ENCODE results near the gene GATB.
"Not testable (repeated sequence)": the region's sequence is repeated elsewhere in the genome, so short reads cannot be mapped to it uniquely, and the experiment has no call there.

The GATB gene

DNA sequence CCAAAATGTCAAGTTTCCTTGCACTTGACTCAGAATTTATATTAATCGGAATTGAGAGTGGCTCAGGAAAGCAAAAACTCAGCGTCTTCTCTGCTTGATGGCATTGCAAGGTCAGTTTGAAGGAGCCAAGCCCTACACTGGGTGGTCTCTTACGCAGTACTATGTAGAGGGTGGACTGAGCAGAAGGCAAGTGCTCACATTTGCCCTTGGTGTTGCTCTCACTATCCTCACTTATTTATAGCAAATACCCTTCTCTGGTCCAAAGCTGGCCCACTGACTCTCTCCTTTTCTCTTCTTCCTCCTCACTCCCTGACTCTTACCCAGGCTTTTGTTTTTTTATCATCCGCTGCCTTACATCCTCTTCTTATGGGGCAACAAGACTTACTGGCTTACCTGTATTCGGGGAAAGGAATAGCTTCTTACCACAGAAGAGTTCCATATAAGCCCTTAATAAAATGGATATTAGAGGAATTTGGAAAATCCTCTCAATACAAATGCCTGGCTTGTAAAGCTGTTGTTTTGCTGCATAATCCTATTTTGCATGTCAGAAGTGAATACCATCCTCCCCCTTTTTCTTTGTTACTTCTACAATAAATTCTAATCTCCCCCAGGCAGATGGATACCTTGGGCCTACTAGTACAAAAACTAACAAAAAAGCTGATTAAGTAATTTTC lies 24.8 kb upstream of the GATB start:
- DNase-seq (ENCODE audit: low read depth, low spot score) = no peak

- no peak for DNase-seq (ENCODE audit: low read depth, low spot score)
Measured at GRCh38 chr4:151784706-151785105, 23.9 kb upstream of the GATB start.

DNA sequence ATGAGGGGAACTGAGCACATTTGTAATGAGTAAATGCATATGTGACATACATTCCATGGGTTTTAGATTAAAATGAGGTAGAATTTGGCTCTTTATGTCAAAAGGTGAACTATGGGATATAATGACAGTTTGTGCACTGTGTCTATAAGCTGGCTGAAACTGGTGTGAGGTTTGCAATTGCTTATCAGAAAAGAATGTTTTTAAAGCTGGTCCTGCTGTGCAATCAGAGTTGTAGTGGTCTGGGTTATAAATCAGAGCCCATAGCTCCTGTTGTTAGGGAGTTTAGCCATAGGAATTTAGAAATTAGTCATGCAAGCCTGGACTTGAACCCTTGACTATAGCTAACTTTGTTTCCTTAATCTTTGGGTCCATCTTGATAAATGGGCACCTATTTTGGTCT lies 23.1 kb upstream of the GATB start:
- no peak for DNase-seq (ENCODE audit: low read depth, low spot score)

DNA sequence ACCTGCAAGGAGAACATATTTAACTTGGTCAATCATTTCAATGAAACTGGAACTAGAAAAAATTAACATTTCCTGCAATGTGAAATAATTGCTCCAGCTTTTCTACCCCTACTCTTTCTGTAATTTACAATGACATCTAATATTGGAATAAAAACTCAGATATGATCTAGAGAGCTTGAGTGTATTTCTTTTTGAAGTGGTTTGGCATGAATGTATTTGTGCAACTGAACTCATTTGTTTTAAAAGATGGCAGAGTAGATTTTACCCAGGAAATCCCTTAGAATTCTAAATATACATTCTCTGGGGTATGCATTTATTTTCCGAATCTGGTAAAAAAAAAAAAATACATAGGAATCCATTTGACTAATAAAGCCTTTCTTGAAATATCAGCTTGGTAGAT lies 21.5 kb upstream of the GATB start:
- no peak for DNase-seq (ENCODE audit: low read depth, low spot score)

- no peak for DNase-seq (ENCODE audit: low read depth, low spot score)
Measured at GRCh38 chr4:151781026-151781425, 20.2 kb upstream of the GATB start.

GRCh38 chr4:151777471-151777870 lies 16.7 kb upstream of the GATB start:
- DNase-seq (ENCODE audit: low read depth, low spot score) = no peak

GRCh38 chr4:151774324-151774723 lies 13.5 kb upstream of the GATB start:
- DNase-seq (ENCODE audit: low read depth, low spot score) = no peak

DNA sequence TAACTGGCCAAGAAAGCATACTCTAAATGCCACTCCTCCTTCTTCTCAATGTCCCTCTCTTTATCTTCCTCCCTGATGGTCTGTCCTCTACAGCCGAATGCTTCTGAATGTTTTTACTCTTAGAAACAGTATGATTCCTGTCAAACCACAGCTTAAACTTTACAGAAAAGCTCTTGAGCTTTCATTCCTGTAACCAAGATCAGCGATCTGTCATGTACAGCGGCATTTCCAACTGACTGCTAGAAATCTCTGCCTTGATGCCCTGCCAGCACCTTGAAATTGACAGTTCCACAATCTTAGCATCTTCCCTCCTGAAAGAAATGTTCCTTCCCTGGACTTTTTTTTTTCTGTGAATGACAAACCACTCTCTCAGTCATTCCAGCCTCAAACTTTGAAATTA lies 11.5 kb upstream of the GATB start:
- DNase-seq (ENCODE audit: low read depth, low spot score) = no peak

DNA sequence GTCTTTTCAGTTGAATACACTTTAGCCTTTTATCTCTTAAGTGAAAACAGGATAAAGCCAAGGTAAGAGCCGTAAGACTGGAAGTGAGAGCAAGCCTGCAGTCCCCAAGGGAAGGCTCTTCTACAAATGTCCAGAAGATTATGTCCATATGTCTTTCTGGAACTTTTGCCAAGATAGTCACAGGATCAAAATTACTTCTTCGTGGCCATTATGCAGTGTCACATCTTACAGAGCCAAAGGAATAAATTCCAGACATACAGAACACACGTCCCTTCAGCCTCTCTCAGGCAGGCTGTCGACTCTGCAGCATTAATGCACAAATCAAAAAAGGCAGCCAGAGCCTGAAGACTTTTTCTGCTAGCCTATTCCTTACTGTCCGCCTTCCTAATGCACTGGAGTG lies 10.9 kb upstream of the GATB start:
- no peak for DNase-seq (ENCODE audit: low read depth, low spot score)

- no peak for DNase-seq (ENCODE audit: low read depth, low spot score)
Measured at GRCh38 chr4:151770154-151770553, 9.3 kb upstream of the GATB start.

DNA sequence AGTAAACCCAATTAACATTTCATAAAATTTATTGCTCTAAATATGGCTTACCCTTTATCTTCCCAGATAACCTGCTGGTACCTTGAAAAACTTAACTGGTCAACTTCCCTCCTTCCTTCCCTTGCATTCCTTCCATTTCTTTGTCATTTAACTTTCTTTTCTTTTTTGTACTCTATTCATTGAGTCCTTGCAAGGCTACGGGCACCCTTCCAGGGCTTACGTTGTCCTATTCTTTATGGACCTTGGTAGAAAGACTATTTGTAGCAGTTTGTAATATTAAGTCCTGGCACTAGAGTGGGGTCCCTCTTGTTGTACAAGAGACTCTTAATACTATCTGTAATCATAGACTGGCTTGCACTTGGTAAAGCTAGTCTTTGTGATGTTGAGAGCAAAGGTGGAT lies 8.0 kb upstream of the GATB start:
- DNase-seq (ENCODE audit: low read depth, low spot score) = no peak

DNA sequence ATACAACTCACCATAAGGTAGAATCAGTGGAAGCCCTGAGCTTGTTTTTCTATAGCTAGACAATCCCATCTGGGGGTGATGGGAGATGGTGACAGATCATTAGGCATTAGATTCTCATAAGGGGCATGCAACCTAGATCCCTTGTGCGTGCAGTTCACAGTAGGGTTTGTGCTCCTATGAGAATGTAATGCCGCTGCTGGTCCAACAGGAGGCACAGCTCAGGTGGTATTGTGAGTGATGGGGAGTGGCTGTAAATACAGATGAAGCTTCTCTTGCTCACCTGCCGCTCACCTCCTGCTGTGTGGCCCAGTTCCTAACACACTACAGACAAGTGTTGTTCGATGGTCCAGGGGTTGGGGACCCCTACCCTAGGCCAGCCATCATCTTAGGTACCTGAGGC lies 5.9 kb upstream of the GATB start:
- DNase-seq (ENCODE audit: low read depth, low spot score) = no peak

GRCh38 chr4:151760002-151760401 lies 805 bp downstream of the GATB start:
- no peak for DNase-seq (ENCODE audit: low read depth, low spot score)

GRCh38 chr4:151753056-151753455 lies 7.8 kb downstream of the GATB start:
- no peak for DNase-seq (ENCODE audit: low read depth, low spot score)

DNA sequence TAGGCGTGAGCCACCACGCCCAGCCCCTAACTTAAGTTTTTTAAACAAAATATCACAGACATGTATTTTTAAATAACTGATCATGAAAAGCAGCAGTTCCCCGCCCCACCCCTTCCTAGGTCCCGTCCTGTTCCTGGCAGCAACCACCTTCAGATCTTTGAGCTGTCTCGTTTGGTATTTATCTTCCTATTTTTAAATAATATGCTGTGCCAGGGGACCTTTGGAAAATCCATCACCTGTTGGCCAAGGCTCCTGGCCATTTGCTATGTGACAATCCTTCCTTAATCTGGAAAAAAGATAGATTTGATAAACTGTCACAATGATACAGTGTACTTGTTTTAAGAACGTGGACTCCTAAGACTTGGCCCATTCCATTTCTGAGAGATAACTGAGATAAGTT lies 10.7 kb downstream of the GATB start:
- no peak for DNase-seq (ENCODE audit: low read depth, low spot score)

DNA sequence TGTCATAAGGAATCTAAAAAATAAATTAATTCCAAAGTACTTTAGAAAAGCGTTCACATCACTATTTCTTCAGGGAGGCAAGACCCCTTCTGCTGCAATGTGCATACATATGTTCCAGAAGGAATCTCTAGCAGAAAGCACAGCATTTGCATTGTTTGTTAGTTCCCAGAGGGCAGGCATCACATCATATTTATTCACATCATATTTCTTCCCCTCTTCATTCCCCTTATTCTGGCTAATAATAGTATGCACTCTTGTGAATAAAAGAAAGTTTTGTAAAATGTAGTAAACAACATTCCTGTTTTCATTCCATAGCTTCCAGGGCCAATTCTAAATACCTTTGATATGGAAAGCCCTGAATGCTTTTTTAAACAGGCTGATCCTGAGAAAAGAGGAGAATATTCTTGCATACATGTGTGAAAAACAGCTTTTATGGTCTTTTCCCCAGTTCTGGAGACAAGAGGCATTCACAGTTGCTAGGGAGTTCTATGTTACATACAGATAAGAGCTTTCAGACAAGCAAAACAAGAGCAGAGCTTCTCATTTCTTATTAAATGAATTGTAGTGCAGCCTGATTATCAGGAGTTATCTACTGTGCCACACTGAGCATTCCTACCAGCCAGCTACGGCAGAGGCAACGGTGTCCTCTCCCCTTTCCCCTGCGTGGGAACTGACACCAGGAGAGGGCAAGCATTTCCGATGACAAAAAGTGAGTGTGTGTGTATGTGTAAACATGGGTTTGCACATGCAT lies 15.2 kb downstream of the GATB start:
- no peak for DNase-seq (ENCODE audit: low read depth, low spot score)

DNA sequence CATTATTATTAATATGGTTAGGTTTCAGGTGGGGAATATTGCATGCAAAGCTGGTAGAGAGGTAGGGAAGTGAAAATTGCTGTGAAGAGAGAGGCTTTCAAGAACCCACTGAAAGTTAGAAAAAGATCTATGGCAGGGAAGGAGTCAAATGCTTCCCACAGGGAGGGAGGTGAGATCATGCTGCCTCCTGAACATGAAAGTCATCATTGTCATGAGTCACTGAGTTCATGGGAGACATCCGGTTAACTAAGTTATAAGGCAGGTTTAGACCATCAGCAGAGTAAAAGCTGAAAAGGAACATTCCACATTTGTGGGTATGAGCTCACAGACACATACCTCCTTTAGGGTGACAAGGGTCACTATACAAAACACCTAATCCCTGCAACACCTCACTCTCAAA lies 16.2 kb downstream of the GATB start:
- no peak for DNase-seq (ENCODE audit: low read depth, low spot score)

- DNase-seq (ENCODE audit: low read depth, low spot score) = no peak
Measured at GRCh38 chr4:151743894-151744293, 16.9 kb downstream of the GATB start.

DNA sequence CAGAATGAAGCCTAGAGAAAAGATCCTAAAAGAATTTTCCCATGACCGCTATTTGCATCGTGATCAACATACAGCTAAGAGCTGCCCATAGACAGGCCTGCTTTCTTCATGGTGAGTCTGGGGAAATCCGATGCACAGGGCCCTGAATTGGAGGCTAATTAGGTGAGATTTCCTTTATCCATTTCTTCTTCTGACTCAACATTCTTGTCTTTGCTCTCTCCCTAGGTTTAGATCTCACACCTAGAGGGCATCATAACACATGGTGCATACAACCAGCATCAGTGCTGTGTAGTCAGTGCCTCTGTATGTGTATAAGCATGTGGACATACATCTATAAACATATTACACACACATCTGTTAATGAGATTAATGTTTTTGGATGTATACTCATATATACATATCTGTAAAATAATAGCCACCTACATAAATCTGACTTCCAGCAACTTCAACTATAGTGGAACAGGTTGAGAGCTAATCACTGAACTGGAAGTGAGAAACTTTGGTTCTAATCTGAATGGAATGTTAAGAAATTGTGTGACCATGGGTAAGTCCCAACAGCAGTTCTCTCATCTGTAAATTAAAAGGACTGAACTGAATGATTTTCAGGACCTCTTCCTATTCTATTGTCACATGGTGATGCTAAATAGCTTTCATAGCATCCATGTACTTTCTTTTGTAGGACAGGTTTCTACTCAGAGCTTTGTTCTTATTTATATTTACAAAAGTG lies 17.5 kb downstream of the GATB start:
- no peak for DNase-seq (ENCODE audit: low read depth, low spot score)

DNA sequence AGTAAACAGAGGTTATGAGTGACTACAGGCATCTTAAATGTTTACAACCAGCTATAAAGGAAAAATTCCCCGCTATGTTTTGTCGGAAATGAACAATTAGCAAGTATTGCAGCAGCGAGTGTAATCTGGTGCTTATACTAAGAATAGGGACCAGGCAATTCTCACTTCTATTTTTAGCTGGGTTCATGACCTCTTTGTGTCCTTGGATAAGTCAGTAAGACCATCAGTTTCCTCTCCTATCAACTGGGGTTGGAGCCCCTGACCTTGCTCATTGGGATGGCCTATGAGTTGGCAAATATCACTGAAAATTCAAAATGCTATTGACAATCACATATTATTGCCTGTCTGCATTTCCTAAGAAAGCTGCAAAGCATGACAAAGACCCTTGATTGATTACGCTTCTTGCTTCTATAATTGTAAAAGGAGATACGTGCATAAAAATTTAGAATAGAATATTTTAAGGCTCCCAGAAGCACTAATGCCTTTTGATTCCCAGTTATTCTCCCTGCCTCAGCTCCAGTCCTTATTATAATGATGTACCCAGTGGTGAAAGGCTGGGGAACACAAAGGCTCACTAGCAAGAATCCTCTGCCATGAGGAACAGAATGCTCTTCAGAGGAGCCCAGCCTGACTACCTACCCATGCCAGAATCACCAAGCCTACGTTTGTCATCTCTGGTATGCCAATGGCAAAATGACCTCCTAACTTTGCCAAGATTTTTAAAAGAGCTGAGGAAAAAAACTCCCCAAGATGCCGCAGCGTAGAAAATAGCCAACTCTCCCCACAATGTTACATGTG lies 21.9 kb downstream of the GATB start:
- DNase-seq (ENCODE audit: low read depth, low spot score) = no peak

GRCh38 chr4:151736852-151737251 lies 24.0 kb downstream of the GATB start:
- not testable (repeated sequence) for DNase-seq (ENCODE audit: low read depth, low spot score)

GRCh38 chr4:151736361-151736760 lies 24.4 kb downstream of the GATB start:
- no peak for DNase-seq (ENCODE audit: low read depth, low spot score)

Data from brain pericyte (primary cell).